Fibroblast of mammary gland (primary cell): Measurements from ENCODE around the gene RFTN1.

Experiments used
- DNase-seq: peaks from one replicate; pipeline ENCODE4 v3.0.0-alpha.2; 2010; ENCODE audit warnings: low read depth
- H3K4me3 ChIP-seq: 2 replicates; pipeline ENCODE4 v1.5.1; 2011; ENCODE audit warnings: low read depth, mild to moderate bottlenecking, low read length, moderate library complexity; ENCODE audit not compliant: control insufficient read depth
- TF ChIP-seq, protein P1 (sequence below): conservative IDR thresholded peaks from 2 replicates; pipeline ENCODE4 v1.5.1; 2011; ENCODE audit warnings: low read depth, low read length, inconsistent platforms; ENCODE audit not compliant: control insufficient read depth, insufficient read depth

RFTN1 gene

DNA sequence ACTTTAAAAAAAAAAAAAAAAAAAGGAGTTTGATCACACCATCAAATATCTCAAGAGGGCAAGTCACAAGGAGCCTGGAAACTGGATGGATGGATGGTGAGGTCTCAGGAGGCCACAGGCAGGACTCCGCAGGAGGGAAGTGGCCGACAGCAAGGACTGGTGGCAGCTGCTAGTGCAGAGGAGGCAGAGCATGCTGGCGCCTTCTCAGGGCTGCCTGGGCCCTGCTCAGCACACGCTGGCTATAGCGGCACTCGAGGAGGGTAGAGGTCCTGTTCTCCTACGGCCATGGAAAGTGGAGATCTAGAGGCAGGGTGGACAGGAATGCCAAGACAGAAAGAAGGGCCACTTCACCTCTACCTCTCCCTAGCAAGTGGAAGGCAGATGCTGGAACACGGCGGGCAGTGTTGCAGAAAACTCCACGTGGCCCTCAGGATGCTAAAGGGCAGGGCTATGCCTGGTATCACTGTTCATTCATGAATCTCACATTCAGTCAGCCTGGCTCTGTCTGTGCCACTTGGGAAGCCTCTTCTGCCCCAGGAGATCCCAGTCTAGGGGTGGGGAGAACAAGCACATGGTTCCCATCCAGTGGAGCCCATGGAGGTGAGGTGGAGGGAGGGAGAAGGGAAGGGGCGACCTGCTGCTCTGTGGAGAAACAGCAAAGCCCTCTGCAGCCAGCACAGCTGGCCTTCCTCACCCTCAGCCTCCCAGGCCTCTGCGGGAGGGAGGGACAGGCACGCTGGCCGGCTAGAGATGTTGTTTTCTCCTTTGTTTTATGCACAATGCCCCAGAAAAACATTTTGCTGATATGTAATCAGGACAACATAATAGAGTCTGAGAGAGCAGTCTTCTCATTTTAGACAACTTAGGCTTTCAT, 177.5 kb downstream of the RFTN1 start:
- no peak for DNase-seq
- no peak overlapping the region for H3K4me3 ChIP-seq
- TF ChIP-seq, protein P1, sequence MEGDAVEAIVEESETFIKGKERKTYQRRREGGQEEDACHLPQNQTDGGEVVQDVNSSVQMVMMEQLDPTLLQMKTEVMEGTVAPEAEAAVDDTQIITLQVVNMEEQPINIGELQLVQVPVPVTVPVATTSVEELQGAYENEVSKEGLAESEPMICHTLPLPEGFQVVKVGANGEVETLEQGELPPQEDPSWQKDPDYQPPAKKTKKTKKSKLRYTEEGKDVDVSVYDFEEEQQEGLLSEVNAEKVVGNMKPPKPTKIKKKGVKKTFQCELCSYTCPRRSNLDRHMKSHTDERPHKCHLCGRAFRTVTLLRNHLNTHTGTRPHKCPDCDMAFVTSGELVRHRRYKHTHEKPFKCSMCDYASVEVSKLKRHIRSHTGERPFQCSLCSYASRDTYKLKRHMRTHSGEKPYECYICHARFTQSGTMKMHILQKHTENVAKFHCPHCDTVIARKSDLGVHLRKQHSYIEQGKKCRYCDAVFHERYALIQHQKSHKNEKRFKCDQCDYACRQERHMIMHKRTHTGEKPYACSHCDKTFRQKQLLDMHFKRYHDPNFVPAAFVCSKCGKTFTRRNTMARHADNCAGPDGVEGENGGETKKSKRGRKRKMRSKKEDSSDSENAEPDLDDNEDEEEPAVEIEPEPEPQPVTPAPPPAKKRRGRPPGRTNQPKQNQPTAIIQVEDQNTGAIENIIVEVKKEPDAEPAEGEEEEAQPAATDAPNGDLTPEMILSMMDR = no peak

DNA sequence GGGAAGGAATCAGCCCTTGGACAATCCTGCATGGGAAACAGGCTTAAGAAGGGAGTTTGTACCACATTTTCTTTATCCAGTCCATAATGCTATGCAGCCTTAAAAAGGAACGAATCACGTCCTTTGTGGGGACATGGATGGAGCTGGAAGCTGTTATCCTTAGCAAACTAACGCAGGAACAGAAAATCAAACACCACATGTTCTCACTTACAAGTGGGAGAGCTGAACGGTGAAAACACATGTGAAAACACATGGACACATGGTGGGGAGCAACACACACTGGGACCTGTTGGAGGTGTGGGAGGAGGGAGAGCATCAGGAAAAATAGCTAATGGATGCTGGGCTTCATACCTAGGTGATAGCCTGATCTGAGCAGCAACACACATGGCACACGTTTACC, 178.2 kb downstream of the RFTN1 start:
- no peak for DNase-seq
- no peak overlapping the region for H3K4me3 ChIP-seq
- TF ChIP-seq, protein P1 = no peak

DNA sequence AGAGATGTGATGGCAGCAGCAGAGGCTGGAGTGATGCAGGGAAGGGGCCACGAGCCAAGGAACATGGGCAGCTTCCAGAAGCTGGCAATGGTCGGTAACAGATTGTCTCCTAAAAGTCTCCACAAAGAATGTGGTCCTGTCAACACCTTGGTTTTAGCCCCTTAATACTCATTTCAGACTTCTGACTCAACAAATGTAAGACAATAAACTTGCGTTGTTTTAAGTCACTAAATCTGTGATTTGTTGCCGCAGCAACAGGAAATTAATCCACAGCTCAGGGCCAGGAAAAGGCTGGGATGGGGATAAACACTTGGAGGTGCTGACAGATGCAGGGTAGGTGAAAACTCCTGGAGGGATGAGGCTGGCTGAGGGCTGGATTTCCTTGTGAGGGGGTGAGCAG, 178.6 kb downstream of the RFTN1 start:
- H3K4me3 ChIP-seq = no peak overlapping the region
- TF ChIP-seq, protein P1 = no peak
- DNase-seq = peak; percentile 86

DNA sequence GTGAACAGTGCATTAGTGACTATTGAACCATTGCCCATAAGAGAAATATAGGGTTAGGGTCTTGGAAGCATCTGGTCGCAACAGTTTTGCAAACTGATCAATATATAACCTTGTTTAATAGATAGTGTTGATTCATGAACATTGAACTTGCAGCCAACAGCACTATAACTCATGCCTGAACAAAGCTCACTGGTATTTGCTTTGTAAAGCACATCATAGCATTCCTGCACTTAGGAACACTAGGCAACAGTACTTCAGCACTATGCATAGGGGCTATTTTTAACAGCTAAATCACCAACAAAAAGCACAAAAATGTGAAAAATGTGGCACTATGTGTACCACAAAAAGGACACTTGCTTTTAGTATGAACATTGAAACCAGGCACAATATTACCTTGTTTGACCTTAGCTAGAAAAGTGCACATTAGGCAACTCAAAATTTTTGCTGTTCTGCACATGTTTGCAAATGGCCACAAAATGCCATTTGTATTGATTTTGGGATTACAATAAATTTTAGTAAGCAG, 180.5 kb downstream of the RFTN1 start:
- TF ChIP-seq, protein P1 = no peak
- peak; percentile 46 for DNase-seq
- no peak overlapping the region for H3K4me3 ChIP-seq

DNA sequence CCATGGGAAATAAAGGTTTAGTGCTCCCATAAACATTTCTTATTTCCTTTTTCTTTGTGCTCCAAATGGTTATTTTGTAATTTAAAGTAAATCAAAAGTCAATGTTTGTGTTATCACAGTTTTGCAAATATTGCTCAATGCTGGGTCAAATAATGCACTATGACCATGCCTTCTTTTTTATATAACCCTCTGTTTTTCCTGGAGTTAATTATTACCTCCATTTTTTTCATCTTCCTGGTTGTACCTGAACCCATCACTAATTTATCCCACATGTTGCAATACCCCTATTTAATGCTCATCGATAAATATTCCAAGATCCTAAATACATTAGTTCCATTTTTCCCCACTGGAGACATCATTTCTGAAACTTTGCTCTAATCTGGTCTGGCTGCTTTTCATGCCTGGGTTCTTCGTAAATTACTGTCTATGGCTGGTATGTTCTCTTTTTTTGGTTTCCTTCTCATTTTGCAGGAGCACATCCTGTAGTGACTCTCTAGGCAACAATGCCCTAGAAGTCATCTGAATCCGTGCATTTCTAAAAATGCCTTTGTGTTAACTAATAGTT, 182.1 kb downstream of the RFTN1 start:
- no peak for DNase-seq
- H3K4me3 ChIP-seq = no peak overlapping the region
- TF ChIP-seq, protein P1 = no peak

DNA sequence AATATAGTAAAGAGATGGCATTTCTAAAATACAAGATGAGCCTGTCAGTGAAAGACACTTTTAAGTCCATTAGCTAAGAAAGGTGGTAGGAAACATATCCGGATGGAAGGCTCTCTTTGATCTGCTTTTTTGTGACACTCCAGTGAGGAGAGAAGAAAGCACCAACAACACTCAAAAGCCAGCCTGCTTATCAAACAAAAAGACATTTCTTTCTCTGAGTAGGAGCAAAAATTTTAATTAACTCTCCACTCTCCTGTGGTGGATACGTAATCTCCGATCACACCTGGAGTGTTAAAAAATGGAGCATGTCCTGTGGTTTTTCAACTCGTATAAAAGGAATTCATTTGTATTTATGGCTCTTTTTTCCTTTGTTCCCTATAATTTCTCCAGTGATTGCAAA, 183.1 kb downstream of the RFTN1 start:
- DNase-seq = no peak
- H3K4me3 ChIP-seq = no peak overlapping the region
- TF ChIP-seq, protein P1 = no peak

DNA sequence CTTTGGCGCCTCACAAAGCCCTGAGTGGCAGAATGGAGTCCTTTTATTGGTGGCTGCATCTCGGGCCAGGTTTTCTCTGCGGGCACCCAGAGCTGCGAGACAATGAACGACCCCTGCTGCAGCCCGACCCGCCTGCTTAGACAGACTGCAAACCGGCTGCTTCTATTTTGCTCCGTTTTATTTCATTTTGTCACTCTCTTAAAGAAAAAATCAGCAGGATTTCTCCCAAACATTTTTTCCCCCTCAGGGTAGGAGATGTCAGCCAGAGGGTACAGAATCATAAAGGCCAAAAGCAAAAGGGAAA, 183.7 kb downstream of the RFTN1 start:
- no peak overlapping the region for H3K4me3 ChIP-seq
- TF ChIP-seq, protein P1 = no peak
- DNase-seq = no peak
